ENCODE measurements around the gene MPC2.

The MPC2 gene

GRCh38 chr1:167957710-167958109 is 20.8 kb upstream of the MPC2 start:
- Histone ChIP-seq H3K27me3 (ENCODE audit: control insufficient read depth in 5 of 5, insufficient read depth in 4 of 5, low read length in 5 of 5) (no peaks in the 10 kb centered on the region), H3K4me1 (ENCODE audit: control insufficient read depth in 5 of 5, insufficient read depth in 5 of 5, low read length in 5 of 5) (no peaks in the 10 kb centered on the region), H3K27ac (ENCODE audit: low read depth, low read length) (no peak overlapping the region), H3K36me3 (ENCODE audit: control insufficient read depth in 5 of 5, insufficient read depth in 5 of 5, low read length in 5 of 5) (peaks cover 10 to 28% (median 19%) of the 10 kb centered on the region in 5 donors), H3K4me3 (ENCODE audit: low read depth in 1 of 5, low read length in 5 of 5) (no peak overlapping the region), H3K9ac (ENCODE audit: low read length in 5 of 5) (no peak overlapping the region), H3K9me3 (ENCODE audit: control insufficient read depth in 5 of 5, low read length in 5 of 5) (no peaks in the 10 kb centered on the region)

- no peak overlapping the region for H3K4me3 ChIP-seq (ENCODE audit: low read depth in 1 of 5, low read length in 5 of 5)
Measured at GRCh38 chr1:167955915-167956314, 19.0 kb upstream of the MPC2 start.

DNA sequence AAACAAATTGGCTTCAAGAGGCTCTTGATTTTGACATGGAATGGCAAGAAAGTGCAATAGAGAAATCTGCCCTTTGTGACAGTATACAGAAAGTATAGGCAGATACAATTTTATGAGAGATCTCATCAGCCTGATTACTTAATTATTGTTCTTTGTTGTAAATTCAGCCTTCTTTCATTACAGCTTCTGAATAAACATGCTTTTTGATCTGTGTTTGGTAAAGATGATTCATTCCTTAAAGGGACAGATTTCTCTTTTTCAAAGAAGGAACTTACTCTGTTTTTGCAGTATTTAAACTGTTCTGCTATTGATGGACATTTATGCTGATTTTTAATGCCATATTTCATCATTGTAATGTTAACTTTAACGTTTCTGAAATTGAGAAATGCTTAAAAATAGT is 13.7 kb upstream of the MPC2 start:
- H3K9ac ChIP-seq (ENCODE audit: low read length in 5 of 5), result peak overlapping the region in 1 of 5 donors; percentile 11
- no peaks in the 10 kb centered on the region for H3K27me3 ChIP-seq (ENCODE audit: control insufficient read depth in 5 of 5, insufficient read depth in 4 of 5, low read length in 5 of 5)
- no peak overlapping the region for H3K27ac ChIP-seq (ENCODE audit: low read depth, low read length)
- H3K4me3 ChIP-seq (ENCODE audit: low read depth in 1 of 5, low read length in 5 of 5), result no peak overlapping the region
- H3K9me3 ChIP-seq (ENCODE audit: control insufficient read depth in 5 of 5, low read length in 5 of 5), result no peaks in the 10 kb centered on the region
- H3K36me3 ChIP-seq (ENCODE audit: control insufficient read depth in 5 of 5, insufficient read depth in 5 of 5, low read length in 5 of 5), result peaks cover 14 to 36% (median 25%) of the 10 kb centered on the region in 5 donors
- peaks cover 0 to 3% (median 0%) of the 10 kb centered on the region in 5 donors for H3K4me1 ChIP-seq (ENCODE audit: control insufficient read depth in 5 of 5, insufficient read depth in 5 of 5, low read length in 5 of 5)

More at GRCh38 chr1:167955915-167956314, 19.0 kb upstream of the MPC2 start:
- Histone ChIP-seq H3K27ac (ENCODE audit: low read depth, low read length) (no peak overlapping the region), H3K36me3 (ENCODE audit: control insufficient read depth in 5 of 5, insufficient read depth in 5 of 5, low read length in 5 of 5) (peaks cover 13 to 33% (median 24%) of the 10 kb centered on the region in 5 donors), H3K9me3 (ENCODE audit: control insufficient read depth in 5 of 5, low read length in 5 of 5) (no peaks in the 10 kb centered on the region), H3K27me3 (ENCODE audit: control insufficient read depth in 5 of 5, insufficient read depth in 4 of 5, low read length in 5 of 5) (no peaks in the 10 kb centered on the region), H3K4me1 (ENCODE audit: control insufficient read depth in 5 of 5, insufficient read depth in 5 of 5, low read length in 5 of 5) (peaks cover 0 to under 1% (median 0%) of the 10 kb centered on the region in 5 donors), H3K9ac (ENCODE audit: low read length in 5 of 5) (no peak overlapping the region)

- peaks cover 0 to 3% (median 0%) of the 10 kb centered on the region in 5 donors for H3K4me1 ChIP-seq (ENCODE audit: control insufficient read depth in 5 of 5, insufficient read depth in 5 of 5, low read length in 5 of 5)
- no peaks in the 10 kb centered on the region for H3K9me3 ChIP-seq (ENCODE audit: control insufficient read depth in 5 of 5, low read length in 5 of 5)
- no peak overlapping the region for H3K4me3 ChIP-seq (ENCODE audit: low read depth in 1 of 5, low read length in 5 of 5)
- peaks cover 14 to 28% (median 20%) of the 10 kb centered on the region in 5 donors for H3K36me3 ChIP-seq (ENCODE audit: control insufficient read depth in 5 of 5, insufficient read depth in 5 of 5, low read length in 5 of 5)
- no peak overlapping the region for H3K27ac ChIP-seq (ENCODE audit: low read depth, low read length)
- H3K27me3 ChIP-seq (ENCODE audit: control insufficient read depth in 5 of 5, insufficient read depth in 4 of 5, low read length in 5 of 5), result no peaks in the 10 kb centered on the region
- no peak overlapping the region for H3K9ac ChIP-seq (ENCODE audit: low read length in 5 of 5)
Measured at GRCh38 chr1:167949785-167950184, 12.9 kb upstream of the MPC2 start.

GRCh38 chr1:167947733-167948132 is 10.9 kb upstream of the MPC2 start:
- H3K36me3 ChIP-seq (ENCODE audit: control insufficient read depth in 5 of 5, insufficient read depth in 5 of 5, low read length in 5 of 5), result peaks cover 3 to 11% (median 10%) of the 10 kb centered on the region in 5 donors
- no peaks in the 10 kb centered on the region for H3K27me3 ChIP-seq (ENCODE audit: control insufficient read depth in 5 of 5, insufficient read depth in 4 of 5, low read length in 5 of 5)
- H3K4me1 ChIP-seq (ENCODE audit: control insufficient read depth in 5 of 5, insufficient read depth in 5 of 5, low read length in 5 of 5), result peaks cover 0 to 3% (median 0%) of the 10 kb centered on the region in 5 donors
- H3K4me3 ChIP-seq (ENCODE audit: low read depth in 1 of 5, low read length in 5 of 5), result no peak overlapping the region
- no peaks in the 10 kb centered on the region for H3K9me3 ChIP-seq (ENCODE audit: control insufficient read depth in 5 of 5, low read length in 5 of 5)
- no peak overlapping the region for H3K27ac ChIP-seq (ENCODE audit: low read depth, low read length)
- no peak overlapping the region for H3K9ac ChIP-seq (ENCODE audit: low read length in 5 of 5)

DNA sequence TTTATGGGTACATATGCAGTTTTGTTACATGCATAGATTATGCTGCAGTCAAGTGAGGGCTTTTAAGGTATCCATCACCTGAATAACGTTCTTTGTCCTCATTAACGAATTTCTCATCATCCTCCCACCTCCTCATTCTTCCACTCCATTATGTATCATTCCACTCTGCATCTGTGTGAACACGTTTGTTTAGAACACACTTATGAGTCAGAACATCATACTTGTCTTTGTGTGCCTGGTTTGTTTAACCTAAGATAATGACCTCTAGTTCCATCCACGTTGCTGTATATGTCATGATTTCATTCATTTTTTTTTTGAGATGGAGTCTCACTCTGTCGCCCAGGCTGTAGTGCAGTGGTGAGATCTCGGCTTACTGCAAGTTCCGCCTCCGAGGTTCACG is 6.7 kb upstream of the MPC2 start:
- Histone ChIP-seq H3K9me3 (ENCODE audit: control insufficient read depth in 5 of 5, low read length in 5 of 5) (no peaks in the 10 kb centered on the region), H3K27ac (ENCODE audit: low read depth, low read length) (no peak overlapping the region), H3K4me3 (ENCODE audit: low read depth in 1 of 5, low read length in 5 of 5) (no peak overlapping the region), H3K27me3 (ENCODE audit: control insufficient read depth in 5 of 5, insufficient read depth in 4 of 5, low read length in 5 of 5) (no peaks in the 10 kb centered on the region), H3K9ac (ENCODE audit: low read length in 5 of 5) (no peak overlapping the region), H3K36me3 (ENCODE audit: control insufficient read depth in 5 of 5, insufficient read depth in 5 of 5, low read length in 5 of 5) (no peaks in the 10 kb centered on the region), H3K4me1 (ENCODE audit: control insufficient read depth in 5 of 5, insufficient read depth in 5 of 5, low read length in 5 of 5) (peaks cover 0 to 8% (median 2%) of the 10 kb centered on the region in 5 donors)

DNA sequence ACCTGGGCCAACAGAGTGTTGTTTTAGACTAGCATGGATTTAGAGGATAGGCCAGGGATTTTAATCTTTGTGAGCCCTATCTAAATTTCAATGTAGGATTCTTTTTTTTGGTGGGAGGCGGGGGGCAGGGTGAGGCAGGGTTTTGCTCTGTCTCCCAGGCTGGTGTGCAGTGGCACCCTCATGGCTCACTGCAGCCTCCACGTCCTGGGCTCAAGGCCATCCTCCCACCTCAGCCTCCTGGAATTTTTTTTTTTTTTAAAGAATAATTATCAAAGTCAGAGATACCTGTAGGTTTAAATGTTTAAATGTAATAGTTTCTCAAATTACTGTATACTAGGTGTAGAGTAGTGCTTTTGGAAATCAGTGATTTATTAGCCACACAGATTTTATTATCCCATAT is 3.4 kb upstream of the MPC2 start:
- H3K27ac ChIP-seq (ENCODE audit: low read depth, low read length), result no peak overlapping the region
- H3K9ac ChIP-seq (ENCODE audit: low read length in 5 of 5), result no peak overlapping the region
- no peaks in the 10 kb centered on the region for H3K9me3 ChIP-seq (ENCODE audit: control insufficient read depth in 5 of 5, low read length in 5 of 5)
- H3K4me3 ChIP-seq (ENCODE audit: low read depth in 1 of 5, low read length in 5 of 5), result no peak overlapping the region
- no peaks in the 10 kb centered on the region for H3K36me3 ChIP-seq (ENCODE audit: control insufficient read depth in 5 of 5, insufficient read depth in 5 of 5, low read length in 5 of 5)
- H3K27me3 ChIP-seq (ENCODE audit: control insufficient read depth in 5 of 5, insufficient read depth in 4 of 5, low read length in 5 of 5), result no peaks in the 10 kb centered on the region
- peaks cover 0 to 19% (median 13%) of the 10 kb centered on the region in 5 donors for H3K4me1 ChIP-seq (ENCODE audit: control insufficient read depth in 5 of 5, insufficient read depth in 5 of 5, low read length in 5 of 5)

- Histone ChIP-seq H3K27ac (ENCODE audit: low read depth, low read length) (peak overlapping the region; percentile 97), H3K36me3 (ENCODE audit: control insufficient read depth in 5 of 5, insufficient read depth in 5 of 5, low read length in 5 of 5) (no peaks in the 10 kb centered on the region), H3K9ac (ENCODE audit: low read length in 5 of 5) (peak overlapping the region in 3 of 5 donors; percentile 95 to 99 (median 96)), H3K4me3 (ENCODE audit: low read depth in 1 of 5, low read length in 5 of 5) (peak overlapping the region; percentile 79 to 99 (median 95)), H3K9me3 (ENCODE audit: control insufficient read depth in 5 of 5, low read length in 5 of 5) (no peaks in the 10 kb centered on the region), H3K27me3 (ENCODE audit: control insufficient read depth in 5 of 5, insufficient read depth in 4 of 5, low read length in 5 of 5) (no peaks in the 10 kb centered on the region), H3K4me1 (ENCODE audit: control insufficient read depth in 5 of 5, insufficient read depth in 5 of 5, low read length in 5 of 5) (peaks cover 0 to 38% (median 34%) of the 10 kb centered on the region in 5 donors)
Measured at GRCh38 chr1:167938080-167938636, 1.3 kb upstream of the MPC2 start.

GRCh38 chr1:167937709-167938010 is 788 bp upstream of the MPC2 start:
- Histone ChIP-seq H3K9ac (ENCODE audit: low read length in 5 of 5) (peak overlapping the region; percentile 6 to 99 (median 95)), H3K36me3 (ENCODE audit: control insufficient read depth in 5 of 5, insufficient read depth in 5 of 5, low read length in 5 of 5) (no peaks in the 10 kb centered on the region), H3K27me3 (ENCODE audit: control insufficient read depth in 5 of 5, insufficient read depth in 4 of 5, low read length in 5 of 5) (no peaks in the 10 kb centered on the region), H3K4me3 (ENCODE audit: low read depth in 1 of 5, low read length in 5 of 5) (peak overlapping the region; percentile 79 to 99 (median 95)), H3K9me3 (ENCODE audit: control insufficient read depth in 5 of 5, low read length in 5 of 5) (no peaks in the 10 kb centered on the region), H3K27ac (ENCODE audit: low read depth, low read length) (peak overlapping the region; percentile 97), H3K4me1 (ENCODE audit: control insufficient read depth in 5 of 5, insufficient read depth in 5 of 5, low read length in 5 of 5) (peaks cover 0 to 42% (median 36%) of the 10 kb centered on the region in 5 donors)

DNA sequence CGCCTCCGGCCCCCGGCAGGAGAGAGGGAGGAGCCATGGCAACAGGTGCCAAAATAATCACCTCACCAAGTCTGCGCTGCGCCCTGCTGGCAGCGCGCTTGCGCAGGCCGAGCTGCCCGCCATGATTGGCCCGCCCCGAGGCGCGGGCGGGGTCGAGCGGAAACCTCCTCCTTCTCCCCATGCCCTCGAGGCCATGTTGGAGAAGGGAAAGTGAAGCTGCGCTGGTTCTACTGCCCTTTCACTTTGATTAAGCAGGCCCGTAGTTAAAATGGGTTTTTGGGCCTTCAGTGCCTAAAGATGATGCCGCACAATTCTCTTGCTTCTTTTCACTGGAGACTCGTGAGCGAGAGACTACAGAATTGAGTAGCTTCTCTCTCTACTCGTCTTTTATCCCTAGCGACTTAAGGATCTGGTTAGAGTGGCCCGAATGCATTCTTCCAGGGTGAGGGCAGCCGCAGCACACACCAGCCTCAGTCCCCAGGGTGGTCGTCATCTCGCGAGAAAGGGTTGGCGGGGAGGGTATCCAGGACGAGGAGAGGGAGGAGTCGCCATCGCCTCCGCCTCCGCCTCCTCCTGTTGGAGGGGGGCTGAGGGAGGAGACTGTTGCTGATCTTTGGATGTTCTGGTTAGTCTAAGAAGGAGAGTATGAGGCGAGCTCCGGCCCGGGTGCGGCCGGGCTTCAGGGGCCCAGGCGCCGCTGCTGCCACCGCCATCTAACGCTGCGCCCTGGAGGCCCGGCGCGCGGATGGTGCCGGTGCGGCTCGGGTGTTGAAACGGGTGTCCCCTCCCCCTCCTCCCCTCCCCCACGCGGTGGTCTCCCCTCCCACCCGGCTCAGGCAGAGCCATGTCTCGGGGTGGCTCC is 573 bp downstream of the MPC2 start, which contains the start of gene DCAF6:
Gene DCAF6 (plus strand): TSS at position 616 of the 862 bp plus-strand sequence. CDS start 229 bp downstream, at position 845.
- peaks cover 0 to 43% (median 36%) of the 10 kb centered on the region in 5 donors for H3K4me1 ChIP-seq (ENCODE audit: control insufficient read depth in 5 of 5, insufficient read depth in 5 of 5, low read length in 5 of 5)

More for the DNA sequence above, 573 bp downstream of the MPC2 start, which contains the start of gene DCAF6:
- H3K36me3 ChIP-seq (ENCODE audit: control insufficient read depth in 5 of 5, insufficient read depth in 5 of 5, low read length in 5 of 5), result no peaks in the 10 kb centered on the region
- H3K9ac ChIP-seq (ENCODE audit: low read length in 5 of 5), result peak within 1 kb of the TSS; percentile 91 to 99 (median 97)
- H3K4me3 ChIP-seq (ENCODE audit: low read depth in 1 of 5, low read length in 5 of 5), result peak within 1 kb of the TSS; percentile 94 to 99 (median 96)
- H3K27ac ChIP-seq (ENCODE audit: low read depth, low read length), result peak within 1 kb of the TSS; percentile 97
- no peaks in the 10 kb centered on the region for H3K27me3 ChIP-seq (ENCODE audit: control insufficient read depth in 5 of 5, insufficient read depth in 4 of 5, low read length in 5 of 5)
- no peaks in the 10 kb centered on the region for H3K9me3 ChIP-seq (ENCODE audit: control insufficient read depth in 5 of 5, low read length in 5 of 5)
